ENCODE results near the gene MAP3K7.

DNA sequence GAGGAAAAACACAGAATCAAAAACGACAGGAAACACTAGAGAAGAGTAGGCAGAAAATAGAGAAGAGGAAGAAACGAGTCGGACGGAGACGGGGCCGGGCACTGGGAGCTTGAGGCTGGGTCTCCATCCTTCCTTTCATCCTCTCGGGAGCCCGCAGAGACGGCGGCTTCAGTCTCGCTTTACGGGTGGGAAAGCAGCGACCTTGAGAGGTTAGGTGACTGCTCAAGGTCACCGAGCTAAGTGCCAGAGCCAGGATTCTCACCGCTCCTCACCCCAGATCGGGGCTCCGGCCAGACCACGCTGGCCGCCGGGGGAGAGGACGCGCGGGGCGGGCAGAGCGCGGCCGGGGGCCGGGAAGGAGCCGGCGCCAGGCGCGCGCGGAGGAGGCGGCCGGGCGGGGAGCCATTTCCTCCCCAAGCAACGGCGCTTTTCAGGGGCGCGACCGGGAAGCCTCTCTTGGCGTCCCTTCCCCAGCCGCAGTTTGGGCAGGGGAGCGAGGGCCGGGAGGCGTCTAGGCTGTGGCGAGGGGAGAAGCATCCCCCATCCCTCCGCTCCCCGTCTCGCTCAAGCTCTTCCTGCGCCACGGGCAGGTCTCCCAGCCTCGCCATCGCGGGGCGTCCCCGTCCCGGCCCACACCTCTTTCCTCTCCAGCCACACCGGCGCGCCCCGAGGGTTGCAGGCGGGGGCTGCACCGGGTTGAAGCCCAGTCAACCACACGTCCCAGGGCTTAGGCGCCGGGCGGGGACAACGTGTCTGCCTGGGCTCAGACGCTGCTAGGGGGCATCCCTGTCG, 24.1 kb upstream of the MAP3K7 start:
- TF ChIP-seq EZH2 (IDR thresholded peaks at IDR 0.05; ENCODE audit: insufficient read depth, low read length) (peak; percentile 39), CTCF (IDR thresholded peaks at IDR 0.05; ENCODE audit: insufficient read depth, low read depth, low read length) (no peak)
